ENCODE results near the gene PCK1.

Gene PCK1

DNA sequence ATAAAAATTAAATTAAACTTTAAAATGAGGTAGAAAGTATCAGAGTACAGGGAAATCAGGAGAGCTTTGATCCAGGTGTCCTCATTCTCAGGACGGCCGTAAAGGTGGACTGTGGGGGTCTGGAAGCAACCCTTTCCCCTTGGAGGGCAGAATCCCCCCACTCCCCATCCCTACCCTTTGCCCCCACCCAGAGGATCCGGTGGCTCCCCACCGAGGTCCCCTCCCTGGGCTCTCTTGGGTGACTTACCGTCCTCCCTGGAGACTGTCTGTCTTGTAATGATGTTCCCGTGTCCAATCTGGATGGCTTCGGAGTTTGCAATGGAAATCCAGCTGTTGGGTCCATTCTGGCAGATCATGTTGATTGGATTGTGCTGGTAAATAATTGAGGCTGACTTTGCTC, 52.0 kb downstream of the PCK1 start:
- no peaks in the 10 kb centered on the region for H3K36me3 Mint-ChIP-seq (ENCODE audit: low read depth)
- intact Hi-C loops (cut with micrococcal nuclease), result no loop called here
- H3K27me3 Mint-ChIP-seq, result peaks cover 25% of the 10 kb centered on the region
- no peaks in the 10 kb centered on the region for H3K4me1 Mint-ChIP-seq (ENCODE audit: low read depth)
- no peak overlapping the region for H3K4me3 Mint-ChIP-seq
- no peaks in the 10 kb centered on the region for H3K9me3 Mint-ChIP-seq
- no peak overlapping the region for H3K27ac Mint-ChIP-seq

GRCh38 chr20:57613481-57613921, 52.6 kb downstream of the PCK1 start:
- intact Hi-C loops (cut with micrococcal nuclease), result no loop called here
- H3K9me3 Mint-ChIP-seq, result no peaks in the 10 kb centered on the region
- H3K36me3 Mint-ChIP-seq (ENCODE audit: low read depth), result no peaks in the 10 kb centered on the region

DNA sequence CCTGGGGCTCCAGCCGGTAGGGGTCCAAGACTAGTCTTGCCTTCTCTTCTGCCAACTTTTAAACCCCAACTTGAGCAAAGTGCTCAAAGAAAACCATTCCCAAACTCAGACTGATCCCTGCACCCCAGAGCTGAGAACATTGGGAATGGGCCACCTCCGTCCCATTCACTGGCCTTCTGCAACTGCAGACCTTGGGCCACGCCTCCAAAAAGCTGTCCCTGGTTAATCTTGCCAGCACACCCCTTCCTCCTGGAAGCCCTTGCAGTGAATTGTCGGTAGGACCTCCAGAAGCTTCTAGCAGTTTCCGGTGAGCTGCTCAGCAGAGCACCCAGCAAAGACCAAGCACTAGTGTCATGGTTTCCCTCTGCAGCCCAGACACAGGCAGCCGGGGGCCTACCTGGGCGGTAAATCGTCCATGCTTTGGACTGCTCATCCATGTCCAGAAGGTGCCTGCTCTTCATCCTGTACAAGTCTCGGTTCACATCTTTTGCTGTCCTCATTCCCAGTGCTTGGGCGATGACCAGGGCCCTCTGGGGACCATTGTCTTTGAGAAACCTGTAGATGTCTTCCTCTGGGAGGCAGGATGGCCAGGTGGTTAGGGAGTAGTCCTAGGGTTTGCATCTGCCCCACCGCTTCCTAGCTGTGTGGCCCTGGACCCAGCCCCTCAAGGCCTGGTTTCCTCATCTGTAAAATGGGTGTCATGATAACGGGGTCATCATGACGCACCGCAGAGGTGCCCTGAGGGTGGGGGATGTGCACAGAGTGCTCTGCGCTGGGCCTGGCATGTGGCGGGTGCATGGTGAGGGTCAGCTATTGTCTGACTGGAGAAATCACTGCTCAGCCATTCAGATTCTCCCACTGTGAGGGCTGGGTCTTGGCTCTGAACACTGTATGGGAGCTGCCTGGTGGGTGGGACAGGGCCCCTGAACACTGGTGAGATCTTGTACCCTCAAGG, 53.9 kb downstream of the PCK1 start:
- peaks cover 18% of the 10 kb centered on the region for H3K27me3 Mint-ChIP-seq
- no peaks in the 10 kb centered on the region for H3K9me3 Mint-ChIP-seq
- no peak overlapping the region for H3K4me3 Mint-ChIP-seq
- peaks cover 17% of the 10 kb centered on the region for H3K4me1 Mint-ChIP-seq (ENCODE audit: low read depth)
- H3K27ac Mint-ChIP-seq, result no peak overlapping the region
- no peaks in the 10 kb centered on the region for H3K36me3 Mint-ChIP-seq (ENCODE audit: low read depth)
- intact Hi-C loops (cut with micrococcal nuclease), result no loop called here

More at GRCh38 chr20:57613481-57613921, 52.6 kb downstream of the PCK1 start:
- no peak overlapping the region for H3K27ac Mint-ChIP-seq
- no peak overlapping the region for H3K4me3 Mint-ChIP-seq
- peaks cover 5% of the 10 kb centered on the region for H3K4me1 Mint-ChIP-seq (ENCODE audit: low read depth)
- peaks cover 21% of the 10 kb centered on the region for H3K27me3 Mint-ChIP-seq

DNA sequence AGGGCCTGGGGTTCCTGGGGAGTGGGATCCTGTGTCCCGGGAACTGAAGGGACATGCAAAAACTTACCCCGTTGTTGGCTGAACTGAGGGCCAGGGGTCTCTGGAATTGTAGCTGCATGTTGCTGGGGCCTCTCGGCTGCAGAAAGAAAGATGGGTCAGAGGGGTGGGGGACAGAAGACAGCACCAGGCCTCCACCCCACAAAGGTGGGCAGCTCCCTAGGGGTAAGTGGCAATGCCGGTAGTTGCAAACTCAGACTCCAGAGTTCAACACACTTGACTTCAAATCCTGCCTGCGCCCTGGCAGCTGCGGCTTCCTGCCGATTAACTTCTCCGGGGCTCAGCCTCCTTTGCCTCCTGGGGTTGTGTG, 54.5 kb downstream of the PCK1 start:
- no peaks in the 10 kb centered on the region for H3K36me3 Mint-ChIP-seq (ENCODE audit: low read depth)
- intact Hi-C loops (cut with micrococcal nuclease), result no loop called here
- H3K27me3 Mint-ChIP-seq, result peaks cover 17% of the 10 kb centered on the region
- H3K9me3 Mint-ChIP-seq, result no peaks in the 10 kb centered on the region
- peaks cover 24% of the 10 kb centered on the region for H3K4me1 Mint-ChIP-seq (ENCODE audit: low read depth)
- no peak overlapping the region for H3K27ac Mint-ChIP-seq
- H3K4me3 Mint-ChIP-seq, result no peak overlapping the region

DNA sequence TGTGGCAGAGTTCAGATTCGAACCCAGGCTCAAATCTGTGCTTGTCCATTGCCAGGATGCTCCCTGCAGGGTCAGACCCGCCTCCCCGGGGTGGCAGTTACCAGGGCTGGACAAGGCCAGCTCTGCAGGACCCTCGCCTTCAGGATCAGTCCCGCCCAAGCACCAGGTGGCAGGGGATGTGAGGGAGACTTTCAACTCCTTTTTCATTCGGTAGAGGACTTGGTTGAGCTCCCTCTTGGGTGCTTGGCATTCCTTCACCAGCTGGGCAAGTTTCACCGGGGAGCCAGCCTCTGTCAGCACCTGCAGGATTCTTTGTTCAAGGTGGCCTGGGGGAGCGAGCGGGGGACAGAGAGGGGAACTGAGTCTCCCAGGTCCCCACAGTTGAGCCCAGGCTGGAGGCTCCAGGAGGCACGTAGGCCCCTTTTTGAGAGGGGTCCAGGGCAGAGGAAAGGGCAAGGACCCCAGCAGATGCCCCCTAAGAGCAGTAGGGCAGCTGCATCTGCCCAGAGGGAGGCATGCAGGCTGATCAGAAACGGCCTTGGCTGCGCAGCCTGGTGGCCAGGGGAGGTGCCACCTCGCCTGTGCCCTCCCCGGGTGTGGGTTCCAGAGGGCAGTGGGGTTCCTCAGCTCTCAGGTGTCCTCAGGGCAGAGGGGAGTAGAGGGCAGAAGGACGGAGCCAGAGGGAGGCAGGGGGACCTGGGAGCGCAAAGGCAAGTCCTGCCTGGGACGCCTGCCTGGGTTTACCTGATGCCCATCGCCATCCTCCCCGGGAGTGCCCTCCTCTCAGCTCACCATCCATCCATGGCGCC, 55.4 kb downstream of the PCK1 start:
- no peaks in the 10 kb centered on the region for H3K36me3 Mint-ChIP-seq (ENCODE audit: low read depth)
- H3K27ac Mint-ChIP-seq, result peak overlapping the region; percentile 25
- peaks cover 13% of the 10 kb centered on the region for H3K27me3 Mint-ChIP-seq
- H3K9me3 Mint-ChIP-seq, result no peaks in the 10 kb centered on the region
- no peak overlapping the region for H3K4me3 Mint-ChIP-seq
- intact Hi-C loops (cut with micrococcal nuclease), result no loop called here
- peaks cover 33% of the 10 kb centered on the region for H3K4me1 Mint-ChIP-seq (ENCODE audit: low read depth)

DNA sequence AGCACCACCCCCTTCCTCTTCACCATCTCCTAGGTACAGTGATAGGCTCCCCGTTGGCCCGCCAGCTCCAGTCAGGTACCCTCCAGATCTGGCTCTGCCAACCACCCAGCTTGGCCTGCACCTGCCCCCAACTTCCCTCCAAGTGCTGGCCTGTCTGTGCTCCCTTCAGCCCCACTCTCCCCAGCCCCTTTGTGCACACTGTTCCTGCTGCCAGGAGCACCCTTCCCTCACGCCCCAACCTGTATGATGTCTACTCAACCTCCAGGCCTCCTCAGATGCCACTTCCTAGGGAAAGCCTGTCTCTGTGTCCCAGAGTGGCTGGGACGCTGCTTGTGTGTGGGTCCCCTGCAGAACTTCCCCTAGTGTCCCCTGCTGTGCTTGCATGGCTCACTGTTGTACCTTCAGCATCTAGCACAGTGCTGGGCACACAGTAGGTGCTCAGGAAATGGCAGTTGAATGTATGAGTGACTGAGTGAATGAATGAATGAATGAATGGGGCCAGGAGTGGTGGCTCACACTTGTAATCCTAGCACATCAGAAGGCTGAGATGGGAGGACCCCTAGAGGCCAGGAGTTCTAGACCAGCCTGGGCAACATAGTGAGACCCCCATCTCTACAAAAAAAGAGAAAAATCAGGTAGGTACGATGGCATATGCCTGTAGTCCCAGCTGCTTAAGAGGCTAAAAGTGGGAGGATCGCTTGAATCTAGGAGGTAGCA, 56.3 kb downstream of the PCK1 start:
- intact Hi-C loops (cut with micrococcal nuclease), result no loop called here
- Mint-ChIP-seq H3K36me3 (ENCODE audit: low read depth) (no peaks in the 10 kb centered on the region), H3K4me1 (ENCODE audit: low read depth) (peaks cover 37% of the 10 kb centered on the region), H3K27me3 (peaks cover 13% of the 10 kb centered on the region), H3K27ac (peak overlapping the region; percentile 25), H3K4me3 (no peak overlapping the region), H3K9me3 (no peaks in the 10 kb centered on the region)

Data from dendritic cell treated with granulocyte-macrophage colony-stimulating factor and Interleukin-4, amounts not matched to agents 40 ng/mL and 50 ng/mL, for 4 days (primary cell).